MCF 10A (cell line): Measurements from ENCODE around the gene DOCK9. TPM values are rescaled to one million over a fixed set of nuclear protein-coding genes. Genes with fewer than 3 reads are reported as not detected.
A peak's percentile ranks its signal among the peaks of the same experiment; 100 is the strongest.

Experiments used
- BruUV-seq: library from RNA; stranded (reverse); fragments of 400-500 nt; replicated peaks from 2 replicates; lab custom pipeline; 2021; lab: Mats Ljungman, UMichigan
- CTCF ChIA-PET: fragments of 300-600 bp; sonication (Branson Sonifier 250); formaldehyde crosslinking; extraction: SDS; loops from one replicate; lab custom pipeline; 2021; ENCODE audit warnings: antibody characterized with exemption, inconsistent platforms; lab: Yijun Ruan, JAX
- POLR2A ChIA-PET: fragments of 300-600, 350-650 bp; sonication (Branson Sonifier 250); formaldehyde crosslinking; extraction: SDS; loops from one replicate; lab custom pipeline; 2020; ENCODE audit warnings: antibody characterized with exemption, inconsistent platforms; lab: Yijun Ruan, JAX
- DNase-seq: peaks from one replicate; pipeline ENCODE4 v3.0.0-alpha.2; 2018; ENCODE audit not compliant: unreplicated experiment
- H3K27ac Mint-ChIP-seq: one replicate; pipeline ENCODE4 v1.8.0; 2022; ENCODE audit warnings: mild to moderate bottlenecking, low read depth, mixed read lengths; ENCODE audit not compliant: unreplicated experiment
- H3K27me3 Mint-ChIP-seq: one replicate; pipeline ENCODE4 v1.8.0; 2022; ENCODE audit warnings: mixed read lengths; ENCODE audit not compliant: insufficient read depth, unreplicated experiment
- H3K36me3 Mint-ChIP-seq: one replicate; pipeline ENCODE4 v1.8.0; 2022; ENCODE audit warnings: mild to moderate bottlenecking, moderate library complexity, mixed read lengths; ENCODE audit not compliant: insufficient read depth, unreplicated experiment
- H3K4me1 Mint-ChIP-seq: one replicate; pipeline ENCODE4 v1.8.0; 2022; ENCODE audit warnings: mixed read lengths; ENCODE audit not compliant: insufficient read depth, unreplicated experiment
- H3K4me3 Mint-ChIP-seq: one replicate; pipeline ENCODE4 v1.8.0; 2022; ENCODE audit warnings: mild to moderate bottlenecking, moderate library complexity, mixed read lengths; ENCODE audit not compliant: unreplicated experiment
- H3K9me3 Mint-ChIP-seq: one replicate; pipeline ENCODE4 v1.8.0; 2022; ENCODE audit warnings: mixed read lengths; ENCODE audit not compliant: unreplicated experiment
- intact Hi-C: fragments of 100-400 bp; cut with micrococcal nuclease; formaldehyde crosslinking; loops from 2 replicates; pipeline ENCODE4 v1.14.1; 2022
- total RNA-seq: library from RNA; stranded (reverse); gene quantifications from 2 replicates; pipeline ENCODE4 v1.2.3, GENCODE V29; 2022
- TF ChIP-seq, protein P1 (sequence below): fragments of 200-600 bp; IDR thresholded peaks from one replicate; pipeline ENCODE4 v1.8.0; 2022; ENCODE audit warnings: antibody characterized with exemption, mild to moderate bottlenecking; ENCODE audit not compliant: unreplicated experiment

The DOCK9 gene
- total RNA-seq, 1 experiment from 2014 or later, result 77.0 TPM

DNA sequence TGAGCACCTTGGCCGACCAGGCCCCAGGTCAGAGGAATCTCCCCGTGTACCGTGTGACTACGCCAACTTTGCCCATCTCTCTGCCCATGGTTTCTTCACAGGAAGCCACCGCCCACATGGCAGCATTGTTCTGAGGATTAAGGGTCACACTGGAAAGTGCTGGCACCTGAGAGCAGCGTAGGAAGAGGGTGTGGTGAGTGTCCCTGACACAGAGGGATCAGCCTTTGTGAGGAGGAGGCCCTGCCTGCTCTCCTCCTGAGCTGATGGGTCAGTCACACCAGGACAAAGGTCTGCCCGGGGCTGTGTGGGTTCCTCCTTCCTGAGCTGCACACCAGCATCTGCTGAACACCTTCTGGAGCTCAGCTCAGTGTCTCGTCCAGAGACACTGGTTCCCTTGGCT is 193.2 kb downstream of the DOCK9 start:
- POLR2A ChIA-PET, result no interaction called here
- Mint-ChIP-seq H3K36me3 (no peaks in the 10 kb centered on the region), H3K27me3 (peaks cover 13% of the 10 kb centered on the region), H3K27ac (no peak overlapping the region), H3K4me3 (no peak overlapping the region), H3K4me1 (peaks cover 5% of the 10 kb centered on the region), H3K9me3 (no peaks in the 10 kb centered on the region)
- intact Hi-C loops, result no loop called here
- BruUV-seq, result no TSS peak
- CTCF ChIA-PET, result no interaction called here
- TF ChIP-seq, protein P1, sequence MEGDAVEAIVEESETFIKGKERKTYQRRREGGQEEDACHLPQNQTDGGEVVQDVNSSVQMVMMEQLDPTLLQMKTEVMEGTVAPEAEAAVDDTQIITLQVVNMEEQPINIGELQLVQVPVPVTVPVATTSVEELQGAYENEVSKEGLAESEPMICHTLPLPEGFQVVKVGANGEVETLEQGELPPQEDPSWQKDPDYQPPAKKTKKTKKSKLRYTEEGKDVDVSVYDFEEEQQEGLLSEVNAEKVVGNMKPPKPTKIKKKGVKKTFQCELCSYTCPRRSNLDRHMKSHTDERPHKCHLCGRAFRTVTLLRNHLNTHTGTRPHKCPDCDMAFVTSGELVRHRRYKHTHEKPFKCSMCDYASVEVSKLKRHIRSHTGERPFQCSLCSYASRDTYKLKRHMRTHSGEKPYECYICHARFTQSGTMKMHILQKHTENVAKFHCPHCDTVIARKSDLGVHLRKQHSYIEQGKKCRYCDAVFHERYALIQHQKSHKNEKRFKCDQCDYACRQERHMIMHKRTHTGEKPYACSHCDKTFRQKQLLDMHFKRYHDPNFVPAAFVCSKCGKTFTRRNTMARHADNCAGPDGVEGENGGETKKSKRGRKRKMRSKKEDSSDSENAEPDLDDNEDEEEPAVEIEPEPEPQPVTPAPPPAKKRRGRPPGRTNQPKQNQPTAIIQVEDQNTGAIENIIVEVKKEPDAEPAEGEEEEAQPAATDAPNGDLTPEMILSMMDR, result no peak
- peak; percentile 45 for DNase-seq

DNA sequence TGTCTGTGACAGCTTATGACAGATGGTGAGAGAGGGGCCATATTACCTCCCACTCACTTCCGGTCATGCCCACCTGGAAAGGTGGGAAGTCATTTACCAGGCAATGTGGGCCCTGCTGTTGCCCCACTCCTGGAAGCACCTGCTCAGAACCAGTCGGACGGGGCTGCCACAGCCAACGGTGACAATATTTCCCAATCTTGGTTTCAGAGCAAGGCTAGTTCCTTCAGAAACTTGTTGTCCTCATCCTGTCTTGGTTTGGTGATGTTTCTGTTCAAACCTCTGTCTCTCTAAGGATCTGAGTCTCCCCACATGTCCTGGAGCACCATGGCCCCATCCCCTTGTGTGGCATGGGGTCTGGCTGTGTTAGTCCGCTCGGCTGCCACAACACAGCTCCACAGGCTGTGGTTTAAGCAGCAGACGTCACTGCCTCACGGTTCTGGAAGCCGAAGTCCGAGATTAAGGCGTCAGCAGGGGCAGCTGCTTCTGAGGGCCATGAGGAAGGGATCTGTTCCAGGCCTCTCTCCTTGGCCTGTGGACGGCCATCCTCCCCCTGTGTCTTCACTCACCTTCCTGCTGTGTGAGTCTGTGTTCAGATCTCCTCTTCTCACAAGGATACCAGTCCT is 193.9 kb downstream of the DOCK9 start:
- ChIA-PET CTCF (no interaction called here), POLR2A (no interaction called here)
- no peak for DNase-seq
- BruUV-seq, result no TSS peak
- H3K27ac Mint-ChIP-seq, result no peak overlapping the region
- intact Hi-C loops, result no loop called here
- peaks cover 13% of the 10 kb centered on the region for H3K27me3 Mint-ChIP-seq
- TF ChIP-seq, protein P1, result no peak
- no peak overlapping the region for H3K4me3 Mint-ChIP-seq
- H3K4me1 Mint-ChIP-seq, result peaks cover 3% of the 10 kb centered on the region
- no peaks in the 10 kb centered on the region for H3K9me3 Mint-ChIP-seq
- no peaks in the 10 kb centered on the region for H3K36me3 Mint-ChIP-seq

DNA sequence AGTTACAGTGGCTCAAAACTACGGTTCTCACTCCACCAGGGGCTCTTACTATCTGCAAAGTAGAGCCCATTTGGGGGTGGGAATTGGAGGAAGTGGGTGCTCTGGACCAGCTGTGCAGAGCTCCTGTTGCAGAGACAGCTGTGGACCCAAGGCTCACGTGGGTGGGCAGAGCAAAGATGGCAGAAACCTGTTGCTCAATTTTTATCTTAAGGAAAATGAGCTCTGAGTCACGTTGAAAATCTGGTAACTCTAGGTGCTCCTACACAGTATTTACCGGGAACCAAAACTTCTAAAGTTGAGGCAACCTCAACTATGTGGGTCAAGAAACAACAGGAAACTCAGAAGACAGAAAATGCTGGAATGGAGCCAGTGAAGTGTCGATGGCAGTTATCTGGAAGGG is 195.2 kb downstream of the DOCK9 start:
- TF ChIP-seq, protein P1, result no peak
- peaks cover 8% of the 10 kb centered on the region for H3K27me3 Mint-ChIP-seq
- no peak overlapping the region for H3K4me3 Mint-ChIP-seq
- BruUV-seq, result no TSS peak
- no peaks in the 10 kb centered on the region for H3K4me1 Mint-ChIP-seq
- H3K36me3 Mint-ChIP-seq, result no peaks in the 10 kb centered on the region
- intact Hi-C loops, result no loop called here
- DNase-seq, result peak; percentile 55
- H3K9me3 Mint-ChIP-seq, result no peaks in the 10 kb centered on the region
- CTCF ChIA-PET, result interaction anchor here (0.8 kb wide), 1 partner anchor 61 kb away, joined by 3 read pairs; no protein-coding TSS in a partner anchor
- no peak overlapping the region for H3K27ac Mint-ChIP-seq
- POLR2A ChIA-PET, result no interaction called here

DNA sequence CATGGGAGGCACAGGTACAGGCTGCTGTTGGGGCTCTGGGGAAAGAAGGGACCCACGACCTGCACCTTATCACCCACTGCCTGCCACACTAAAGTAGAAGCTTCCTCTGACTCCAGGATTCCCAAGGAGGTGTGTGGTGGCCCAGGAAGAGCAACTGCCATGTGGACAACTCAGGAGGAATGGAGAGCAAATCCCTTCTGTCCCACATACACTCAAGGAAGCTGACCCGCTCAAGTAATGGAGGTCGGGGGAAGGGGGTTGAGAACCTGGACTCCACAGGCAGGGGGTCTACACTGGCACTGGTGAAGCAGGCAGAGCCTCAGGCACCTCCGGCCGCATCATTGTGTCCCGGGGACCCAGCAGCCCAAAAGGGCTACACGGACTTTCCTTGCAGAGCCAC is 196.0 kb downstream of the DOCK9 start:
- H3K27me3 Mint-ChIP-seq, result peaks cover under 1% of the 10 kb centered on the region
- ChIA-PET POLR2A (no interaction called here), CTCF (no interaction called here)
- TF ChIP-seq, protein P1, result no peak
- no peak overlapping the region for H3K4me3 Mint-ChIP-seq
- peaks cover under 1% of the 10 kb centered on the region for H3K4me1 Mint-ChIP-seq
- no peaks in the 10 kb centered on the region for H3K36me3 Mint-ChIP-seq
- H3K9me3 Mint-ChIP-seq, result no peaks in the 10 kb centered on the region
- no TSS peak for BruUV-seq
- no peak for DNase-seq
- H3K27ac Mint-ChIP-seq, result no peak overlapping the region
- intact Hi-C loops, result no loop called here
